ENCODE measurements around the gene TLE5. TPM values are rescaled to one million over a fixed set of nuclear protein-coding genes. Genes with fewer than 3 reads are reported as not detected.
A peak's percentile ranks its signal among the peaks of the same experiment; 100 is the strongest.

Gene TLE5
- total RNA-seq, 3 donors from 2014 or later = 329 to 407 (median 397) TPM

- intact Hi-C loops (cut with DNase I; ENCODE audit: low total_unique reads) = no loop called here
- H3K36me3 ChIP-seq = no peaks in the 10 kb centered on the region
- H3K27ac ChIP-seq = peak overlapping the region; percentile 88 to 90
- peaks cover 0 to under 1% of the 10 kb centered on the region in 2 donors for H3K4me1 ChIP-seq
- no peak for TF ChIP-seq POLR2A (IDR thresholded peaks at IDR 0.05)
- TF ChIP-seq POLR2AphosphoS5 (IDR thresholded peaks at IDR 0.05) = no peak
- TF ChIP-seq, protein P1, sequence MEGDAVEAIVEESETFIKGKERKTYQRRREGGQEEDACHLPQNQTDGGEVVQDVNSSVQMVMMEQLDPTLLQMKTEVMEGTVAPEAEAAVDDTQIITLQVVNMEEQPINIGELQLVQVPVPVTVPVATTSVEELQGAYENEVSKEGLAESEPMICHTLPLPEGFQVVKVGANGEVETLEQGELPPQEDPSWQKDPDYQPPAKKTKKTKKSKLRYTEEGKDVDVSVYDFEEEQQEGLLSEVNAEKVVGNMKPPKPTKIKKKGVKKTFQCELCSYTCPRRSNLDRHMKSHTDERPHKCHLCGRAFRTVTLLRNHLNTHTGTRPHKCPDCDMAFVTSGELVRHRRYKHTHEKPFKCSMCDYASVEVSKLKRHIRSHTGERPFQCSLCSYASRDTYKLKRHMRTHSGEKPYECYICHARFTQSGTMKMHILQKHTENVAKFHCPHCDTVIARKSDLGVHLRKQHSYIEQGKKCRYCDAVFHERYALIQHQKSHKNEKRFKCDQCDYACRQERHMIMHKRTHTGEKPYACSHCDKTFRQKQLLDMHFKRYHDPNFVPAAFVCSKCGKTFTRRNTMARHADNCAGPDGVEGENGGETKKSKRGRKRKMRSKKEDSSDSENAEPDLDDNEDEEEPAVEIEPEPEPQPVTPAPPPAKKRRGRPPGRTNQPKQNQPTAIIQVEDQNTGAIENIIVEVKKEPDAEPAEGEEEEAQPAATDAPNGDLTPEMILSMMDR (IDR thresholded peaks at IDR 0.05) = no peak
- DNase-seq (ENCODE audit: low spot score in 2 of 2) = no peak
- H3K4me3 ChIP-seq = peak overlapping the region; percentile 42 to 70 (median 68)
- no peaks in the 10 kb centered on the region for H3K27me3 ChIP-seq
- no peaks in the 10 kb centered on the region for H3K9me3 ChIP-seq
Observed at GRCh38 chr19:3046698-3047495, 15.4 kb downstream of the TLE5 start.

DNA sequence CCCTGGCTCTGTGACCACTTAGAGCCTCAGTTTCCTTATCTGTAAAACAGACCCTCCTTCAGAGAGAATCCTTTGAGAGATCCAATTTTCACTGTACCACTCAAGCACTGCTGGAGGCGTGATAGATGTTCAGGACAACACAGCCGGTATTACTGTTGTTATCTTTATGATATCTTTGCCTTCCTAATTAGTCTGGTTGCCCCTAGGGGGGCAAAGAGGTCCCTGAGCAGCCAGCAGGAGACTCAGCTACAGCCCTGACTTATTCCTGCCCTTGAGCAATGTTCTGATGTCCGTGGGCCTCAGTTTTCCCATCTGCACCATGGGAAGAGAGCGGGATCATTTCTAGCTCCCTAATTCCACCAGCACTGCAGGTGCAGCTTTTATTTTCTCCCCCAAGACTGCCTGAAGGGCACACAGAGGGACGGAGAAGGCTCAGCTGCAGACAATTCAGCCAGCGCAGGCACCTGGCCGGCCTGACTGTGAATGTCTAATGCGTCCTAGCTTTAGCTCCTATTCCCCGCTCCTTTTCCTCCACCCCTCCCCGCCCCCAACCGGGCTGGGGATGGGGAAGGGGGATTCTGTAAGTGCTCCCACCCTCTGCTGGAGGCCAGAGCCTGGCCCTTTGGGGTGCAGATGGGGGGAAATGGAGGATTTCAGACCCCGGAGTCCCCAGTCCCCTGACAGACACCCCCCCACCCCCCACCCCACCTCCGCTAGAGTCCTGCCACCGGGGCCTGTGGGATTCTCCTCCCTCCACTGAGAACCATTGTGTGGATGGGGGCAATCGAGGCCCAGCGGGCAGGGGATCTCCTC, 16.2 kb downstream of the TLE5 start:
- Histone ChIP-seq H3K27me3 (no peaks in the 10 kb centered on the region), H3K36me3 (no peaks in the 10 kb centered on the region), H3K4me3 (peak overlapping the region in 1 of 3 donors; percentile 70), H3K27ac (peak overlapping the region; percentile 88 to 90), H3K4me1 (peaks cover 0 to 4% of the 10 kb centered on the region in 2 donors), H3K9me3 (no peaks in the 10 kb centered on the region)
- no peak for TF ChIP-seq POLR2AphosphoS5 (IDR thresholded peaks at IDR 0.05)
- TF ChIP-seq POLR2A (IDR thresholded peaks at IDR 0.05) = no peak
- TF ChIP-seq, protein P1 (IDR thresholded peaks at IDR 0.05) = no peak
- DNase-seq (ENCODE audit: low spot score in 2 of 2) = no peak
- intact Hi-C loops (cut with DNase I; ENCODE audit: low total_unique reads) = no loop called here

DNA sequence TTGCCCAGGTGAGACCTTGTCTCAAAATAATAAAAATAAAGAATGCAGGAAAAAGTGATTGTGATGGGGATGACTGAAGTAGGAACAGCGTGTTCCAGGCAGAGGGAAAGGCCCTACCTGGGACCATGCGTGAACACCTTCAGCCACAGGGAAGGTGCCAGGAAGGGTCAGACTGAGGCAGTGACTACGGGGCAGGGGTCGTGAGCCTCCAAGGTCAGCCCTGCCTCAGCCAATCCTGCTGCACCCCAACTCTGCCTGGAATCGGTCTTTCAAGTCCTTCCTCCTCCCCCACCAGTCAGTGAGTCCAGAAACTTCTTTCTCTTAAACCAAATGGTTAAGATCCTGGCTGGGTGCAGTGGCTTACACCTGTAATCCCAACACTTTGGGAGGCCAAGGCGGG, 17.1 kb downstream of the TLE5 start:
- Histone ChIP-seq H3K27ac (peak overlapping the region in 1 of 2 donors; percentile 15), H3K4me3 (no peak overlapping the region), H3K36me3 (no peaks in the 10 kb centered on the region), H3K27me3 (no peaks in the 10 kb centered on the region), H3K4me1 (peaks cover 0 to 4% of the 10 kb centered on the region in 2 donors), H3K9me3 (no peaks in the 10 kb centered on the region)
- intact Hi-C loops (cut with DNase I; ENCODE audit: low total_unique reads) = no loop called here
- DNase-seq (ENCODE audit: low spot score in 2 of 2) = no peak
- TF ChIP-seq POLR2AphosphoS5 (IDR thresholded peaks at IDR 0.05) = no peak
- no peak for TF ChIP-seq POLR2A (IDR thresholded peaks at IDR 0.05)
- TF ChIP-seq, protein P1 (IDR thresholded peaks at IDR 0.05) = no peak

DNA sequence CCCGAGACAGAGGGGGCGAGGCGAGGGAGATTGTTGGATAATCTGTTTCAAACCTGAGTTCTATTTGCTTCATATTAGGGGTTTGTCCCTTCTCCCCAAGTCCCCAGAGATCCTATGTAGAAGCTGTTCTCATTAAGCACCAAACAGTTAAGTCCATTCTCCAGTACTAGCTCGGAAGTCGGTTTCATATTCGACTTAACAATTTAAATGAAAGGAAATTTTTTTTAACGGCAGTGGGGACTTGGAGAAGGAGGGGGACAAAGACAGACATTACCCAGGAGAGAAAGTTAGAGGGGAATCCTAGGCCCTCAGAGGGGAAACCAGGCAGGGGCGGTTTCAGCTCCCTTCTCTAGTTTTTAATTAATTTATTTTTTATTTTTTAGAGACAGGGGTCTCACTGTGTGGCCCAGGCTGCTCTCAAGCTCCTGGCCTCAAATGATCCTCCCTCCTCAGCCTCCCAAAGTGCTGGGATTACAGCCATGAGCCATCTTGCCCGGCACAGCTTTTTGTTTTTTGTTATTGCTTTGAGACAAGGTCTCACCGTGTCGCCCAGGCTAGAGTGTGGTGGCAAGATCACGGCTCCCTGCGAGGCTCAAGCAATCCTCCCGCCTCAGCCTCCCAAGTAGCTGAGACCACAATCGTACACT, 19.6 kb downstream of the TLE5 start:
- TF ChIP-seq, protein P1 (IDR thresholded peaks at IDR 0.05) = no peak
- TF ChIP-seq POLR2AphosphoS5 (IDR thresholded peaks at IDR 0.05) (no peak), POLR2A (IDR thresholded peaks at IDR 0.05) (no peak)
- peak overlapping the region; percentile 29 to 80 for H3K27ac ChIP-seq
- intact Hi-C loops (cut with DNase I; ENCODE audit: low total_unique reads) = no loop called here

More for the DNA sequence above, 19.6 kb downstream of the TLE5 start:
- Histone ChIP-seq H3K27me3 (no peaks in the 10 kb centered on the region), H3K4me1 (peaks cover 0 to 4% of the 10 kb centered on the region in 2 donors), H3K9me3 (no peaks in the 10 kb centered on the region), H3K36me3 (no peaks in the 10 kb centered on the region), H3K4me3 (peak overlapping the region in 2 of 3 donors; percentile 22 to 50)
- DNase-seq (ENCODE audit: low spot score in 2 of 2) = no peak
